SK-MEL-5 (cell line): ENCODE measurements around the gene TMEM131. TPM values are rescaled to one million over a fixed set of nuclear protein-coding genes. Genes with fewer than 3 reads are reported as not detected.
A peak's percentile ranks its signal among the peaks of the same experiment; 100 is the strongest.
"Not testable (repeated sequence)": the region's sequence is repeated elsewhere in the genome, so short reads cannot be mapped to it uniquely, and the experiment has no call there.

Source experiments
- DNase-seq: peaks from one replicate; pipeline ENCODE4 v3.0.0-alpha.2; 2016; ENCODE audit warnings: low read depth, low spot score
- in situ Hi-C: cut with HindIII; loops from 2 replicates; pipeline ENCODE4 v1.10.0; 2016; ENCODE audit warnings: low sequenced_read_pairs, high pct_unique_total_duplicates, low pct_unique_long_range_greater_than_20kb
- total RNA-seq: library from RNA; depleted of rRNA; stranded (reverse); fragments of >200 nt; shearing (Covaris generic); gene quantifications from 2 replicates; pipeline ENCODE4 v1.2.3, GENCODE V29; 2014

TMEM131 gene
- total RNA-seq, 1 experiment from 2014 or later = 11.6 TPM

DNA sequence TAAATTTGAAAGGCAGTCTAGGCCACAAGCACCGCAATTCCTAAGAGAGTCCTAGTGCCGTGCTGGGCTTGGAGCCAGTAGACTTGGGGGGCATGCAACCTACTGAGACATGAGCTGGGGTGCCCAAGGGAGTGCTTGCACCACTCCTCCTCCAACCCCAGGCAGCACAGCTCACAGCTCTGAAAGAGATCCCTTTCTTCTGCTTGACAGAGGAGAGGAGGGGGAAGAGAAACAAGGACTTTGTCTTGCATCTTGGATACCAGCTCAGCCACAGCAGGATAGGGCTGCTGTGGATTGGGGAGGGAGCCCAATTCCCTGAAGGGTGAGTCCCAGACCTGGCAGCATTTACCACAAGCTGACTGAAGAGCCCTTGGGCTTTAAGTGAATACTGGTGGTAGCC is 134.6 kb downstream of the TMEM131 start:
- no peak for DNase-seq
- in situ Hi-C loops = no loop called here

DNA sequence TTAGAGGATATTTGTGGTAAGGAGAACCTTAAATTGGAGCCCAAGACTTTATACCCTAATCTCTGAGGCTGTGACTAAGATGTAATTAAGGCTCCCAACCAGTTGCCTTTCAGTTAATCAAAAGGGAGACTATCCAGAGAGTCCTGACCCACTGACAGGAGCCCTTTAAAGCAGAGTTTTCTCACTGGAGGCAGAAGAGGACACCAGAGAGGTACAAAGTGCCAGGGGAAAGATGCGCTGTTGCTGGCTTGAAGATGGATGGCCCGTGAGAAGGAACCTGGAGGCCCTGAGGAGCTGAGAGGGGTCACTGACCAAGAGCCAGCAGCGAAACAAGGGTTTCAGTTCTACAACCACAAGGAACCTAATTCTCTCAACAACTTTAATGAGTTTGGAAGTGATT is 137.3 kb downstream of the TMEM131 start:
- in situ Hi-C loops = no loop called here
- DNase-seq = peak; percentile 79

DNA sequence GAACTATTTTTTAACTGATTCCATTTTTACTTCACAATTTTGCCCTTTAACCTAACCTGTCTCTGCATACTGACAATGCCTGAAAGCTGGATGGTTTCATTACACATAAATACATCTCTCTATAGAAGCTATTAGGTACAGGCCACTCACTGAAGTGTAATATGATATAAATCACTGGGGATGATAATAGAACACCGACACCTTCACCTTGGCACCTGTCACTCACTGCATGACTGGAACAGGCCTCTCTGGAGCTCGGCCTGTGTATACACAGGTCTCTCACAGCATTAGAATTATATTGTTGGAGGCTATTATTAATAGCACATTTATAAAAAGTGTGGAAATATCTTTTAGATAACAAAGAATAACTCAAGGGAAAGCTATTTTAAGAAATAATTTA is 138.2 kb downstream of the TMEM131 start:
- in situ Hi-C loops = no loop called here
- no peak for DNase-seq

DNA sequence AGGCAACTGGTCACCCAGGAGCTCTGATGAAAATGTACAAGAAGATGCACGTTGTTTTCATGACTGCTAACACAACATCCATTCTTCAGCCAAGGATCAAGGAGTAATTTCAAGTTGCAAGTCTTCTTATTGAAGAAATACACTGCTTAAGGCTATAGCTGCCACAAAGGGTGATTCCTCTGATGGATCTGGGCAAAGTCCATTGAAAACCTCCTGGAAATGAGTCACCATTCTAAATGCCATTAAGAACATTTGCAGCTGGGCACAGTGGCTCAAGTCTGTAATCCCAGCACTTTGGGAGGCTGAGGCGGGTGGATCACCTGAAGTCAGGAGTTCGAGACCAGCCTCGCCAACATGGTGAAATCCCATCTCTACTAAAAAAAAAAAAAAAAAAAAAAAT is 142.7 kb downstream of the TMEM131 start:
- in situ Hi-C loops = not testable (repeated sequence)
- DNase-seq = peak; percentile 75

DNA sequence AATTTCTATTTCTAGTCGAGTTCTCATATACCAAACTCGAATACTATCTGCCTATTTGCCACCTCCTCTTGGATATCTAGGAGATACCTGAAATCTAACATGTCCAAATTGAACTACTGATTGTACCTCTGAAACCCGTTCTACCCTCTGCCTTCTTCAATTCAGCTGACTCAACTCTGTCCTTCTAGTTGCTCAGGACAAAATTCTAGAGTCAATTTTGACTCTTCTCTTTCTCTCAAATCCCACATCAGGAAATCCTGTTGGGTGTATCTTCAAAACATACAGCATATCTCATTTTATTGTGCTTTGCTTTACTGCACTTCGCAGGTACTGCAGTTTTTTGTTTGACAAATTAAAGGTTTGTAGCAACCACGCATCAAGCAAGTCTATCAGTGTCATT is 144.6 kb downstream of the TMEM131 start:
- no peak for DNase-seq
- in situ Hi-C loops = no loop called here

DNA sequence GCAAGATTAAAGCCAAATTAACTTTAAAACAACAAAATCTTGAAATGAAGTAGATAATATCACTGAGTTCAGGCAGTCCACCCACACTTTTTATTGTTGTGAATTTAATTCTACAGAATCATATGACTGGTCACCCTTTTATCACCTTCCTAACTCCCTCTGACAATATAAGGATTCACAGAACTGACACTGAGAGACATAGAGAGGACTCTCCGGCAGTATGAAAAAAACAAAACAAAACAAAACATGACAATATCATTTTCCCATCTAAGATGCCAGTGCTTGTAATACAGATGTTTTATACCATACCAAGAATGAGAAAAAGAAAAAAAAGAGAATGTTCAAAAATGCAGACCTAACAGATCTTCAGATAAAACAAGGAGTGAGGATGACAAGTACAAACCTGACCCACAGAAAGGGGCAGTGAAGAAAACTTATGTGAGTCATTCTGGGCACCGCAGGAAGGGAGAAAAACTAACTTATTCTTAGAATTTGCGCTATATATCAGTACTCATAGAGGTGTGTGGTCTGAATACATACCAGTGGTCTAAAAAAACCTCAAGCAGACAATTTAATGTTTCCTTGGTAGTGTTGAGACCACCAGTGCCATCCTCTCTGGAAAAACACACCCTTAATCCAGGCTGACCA is 145.7 kb downstream of the TMEM131 start:
- in situ Hi-C loops = no loop called here
- DNase-seq = no peak

DNA sequence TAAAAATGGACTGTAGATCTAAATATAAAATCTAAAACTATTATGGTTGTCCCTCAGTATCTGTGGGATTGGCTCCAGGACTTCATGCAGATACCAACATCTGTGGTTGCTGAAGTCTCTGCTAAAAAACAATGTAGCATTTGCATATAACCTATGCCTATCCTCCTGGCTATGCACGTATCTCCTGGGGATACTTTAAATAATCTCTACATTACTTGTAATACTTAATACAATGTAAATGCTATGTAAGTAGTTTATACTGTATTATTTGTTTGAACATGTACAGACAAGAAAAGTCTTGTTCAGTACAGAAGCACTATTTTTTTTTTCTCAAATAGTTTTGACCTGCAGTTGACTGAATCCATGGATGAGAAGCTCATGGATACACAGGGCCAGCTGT is 147.4 kb downstream of the TMEM131 start:
- DNase-seq = no peak
- in situ Hi-C loops = no loop called here

DNA sequence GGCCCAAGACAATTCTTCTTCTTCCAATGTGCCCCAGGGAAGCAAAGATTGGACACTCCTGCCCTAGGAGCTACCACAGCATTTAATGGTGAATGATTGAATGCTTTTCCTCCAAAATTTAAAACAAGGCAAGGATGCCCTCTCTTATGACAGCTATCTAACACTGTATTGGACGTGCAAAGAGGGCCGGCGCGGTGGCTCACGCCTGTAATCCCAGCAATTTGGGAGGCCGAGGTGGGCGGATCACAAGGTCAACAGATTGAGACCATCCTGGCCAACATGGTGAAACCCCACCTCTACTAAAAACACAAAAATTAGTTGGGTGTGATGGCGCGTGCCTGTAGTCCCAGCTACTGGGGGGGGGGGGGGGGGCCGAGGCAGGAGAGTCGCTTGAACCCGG is 149.0 kb downstream of the TMEM131 start:
- DNase-seq, in situ Hi-C loops: not testable (repeated sequence)

DNA sequence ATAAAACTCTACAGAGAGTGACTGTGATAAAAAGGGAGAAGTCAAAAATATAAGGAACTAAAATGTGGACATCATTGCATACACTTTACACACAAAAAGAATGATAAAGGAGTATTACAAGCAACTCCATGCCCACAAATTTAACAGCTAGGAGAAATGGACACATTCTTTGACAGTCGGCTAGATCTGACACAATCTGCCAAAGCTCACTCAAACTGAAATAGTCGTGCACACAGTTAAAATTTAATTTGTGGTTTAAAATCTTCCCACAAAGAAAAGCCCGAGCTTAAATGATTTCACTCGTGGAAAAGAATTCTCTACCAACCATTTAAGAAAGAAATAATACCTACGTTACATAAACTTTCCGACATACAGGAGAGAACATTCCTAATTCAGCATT is 149.9 kb downstream of the TMEM131 start:
- no peak for DNase-seq
- in situ Hi-C loops = no loop called here

DNA sequence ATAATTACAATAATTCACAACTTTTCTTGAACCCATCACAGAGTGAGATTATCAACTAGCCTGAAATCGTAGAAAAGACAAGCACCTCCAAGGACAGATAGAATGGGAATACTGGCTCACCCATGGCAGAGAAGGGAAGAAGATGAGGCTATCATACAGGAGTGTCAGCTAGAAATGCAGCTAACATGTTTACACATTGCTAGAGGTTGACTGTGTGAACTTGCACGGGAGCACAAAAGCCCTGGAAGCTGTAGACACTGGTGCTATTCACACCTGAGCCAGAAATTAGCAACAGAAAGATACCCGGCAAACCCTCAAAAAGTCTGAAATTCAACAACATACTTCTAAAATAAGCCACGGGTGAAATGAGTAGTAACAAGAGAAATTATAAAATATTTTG is 150.6 kb downstream of the TMEM131 start:
- DNase-seq = no peak
- in situ Hi-C loops = no loop called here

DNA sequence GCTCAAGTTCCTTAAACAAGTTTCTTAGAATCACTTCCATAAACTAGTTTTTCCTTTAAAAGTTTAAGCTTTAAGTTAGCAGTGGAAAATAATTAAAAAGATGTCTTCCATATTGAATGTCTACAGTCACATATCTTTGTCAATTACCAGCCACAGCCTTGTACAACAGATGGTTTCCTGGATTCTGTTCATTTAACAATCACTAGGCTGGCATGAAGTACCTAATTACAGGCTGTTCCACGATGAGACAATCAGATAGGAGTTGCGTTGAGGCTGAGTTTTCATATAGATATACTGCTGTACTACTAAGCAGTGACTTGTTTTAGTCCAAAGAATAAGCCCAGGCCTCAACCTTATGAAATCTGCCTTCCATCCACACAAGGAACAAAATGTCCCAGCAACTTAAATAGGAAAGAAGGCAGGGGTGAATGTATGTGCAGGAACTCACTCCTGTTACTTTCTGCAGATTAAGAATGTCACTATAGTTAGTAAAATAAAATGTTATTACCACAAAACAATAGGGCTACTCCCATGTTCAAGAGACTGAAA is 151.4 kb downstream of the TMEM131 start:
- in situ Hi-C loops = no loop called here
- no peak for DNase-seq

DNA sequence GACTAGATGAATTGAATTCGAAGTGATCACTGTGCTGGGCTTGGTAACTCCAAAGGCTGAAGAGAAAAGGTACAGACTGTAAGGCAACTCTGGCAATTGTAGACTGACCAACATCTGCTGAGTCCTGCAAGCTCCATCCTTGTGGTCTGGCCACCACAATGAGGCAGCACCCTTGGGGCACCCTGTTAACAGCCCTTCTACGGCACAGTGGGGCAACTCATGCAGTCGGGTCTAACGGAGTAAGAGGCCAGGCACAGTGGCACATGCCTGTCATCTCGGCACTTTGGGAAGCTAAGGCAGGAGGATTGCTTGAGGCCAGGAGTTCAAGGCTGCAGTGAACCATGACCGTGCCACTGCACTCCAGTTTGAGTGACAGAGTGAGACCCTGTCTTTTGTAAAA is 155.6 kb downstream of the TMEM131 start:
- in situ Hi-C loops = no loop called here
- DNase-seq = no peak

DNA sequence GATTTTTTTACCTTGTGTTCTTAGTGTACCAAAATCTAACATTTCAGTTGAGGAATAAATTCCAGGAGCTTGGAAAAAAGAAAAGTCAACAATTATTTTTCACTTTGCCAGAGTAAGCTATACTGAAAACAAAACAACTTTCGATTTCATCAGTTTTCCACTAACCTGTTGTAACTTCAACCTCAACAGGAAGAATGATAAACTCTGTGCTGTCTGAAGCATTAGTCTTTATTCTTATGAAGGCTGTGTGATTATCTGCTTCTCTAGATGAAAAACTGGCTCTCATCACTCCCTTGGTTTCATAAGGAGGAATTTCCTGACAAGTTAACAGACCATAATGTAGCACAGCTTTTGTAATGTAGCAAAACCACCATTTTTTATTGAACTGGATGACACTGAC is 161.1 kb downstream of the TMEM131 start:
- no peak for DNase-seq
- in situ Hi-C loops = no loop called here

DNA sequence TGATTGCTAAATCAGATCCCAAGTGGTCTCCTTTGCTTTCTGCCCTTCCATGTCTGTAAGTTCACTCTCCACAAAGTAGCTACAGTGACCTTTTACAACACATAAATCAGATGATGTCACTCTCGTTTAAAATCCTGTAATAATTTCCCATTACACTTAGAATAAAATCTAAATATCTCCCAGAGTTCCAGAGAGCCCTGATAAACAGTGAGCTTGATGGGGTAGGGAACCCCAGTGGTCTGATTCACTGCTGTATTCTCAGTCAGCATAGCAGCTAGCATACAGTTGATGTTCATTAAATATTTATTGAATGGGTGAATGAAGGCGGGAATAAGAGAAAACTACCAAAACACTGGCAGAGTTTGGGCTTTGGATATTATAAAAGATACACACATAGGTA is 164.6 kb downstream of the TMEM131 start:
- in situ Hi-C loops = no loop called here
- DNase-seq = no peak

DNA sequence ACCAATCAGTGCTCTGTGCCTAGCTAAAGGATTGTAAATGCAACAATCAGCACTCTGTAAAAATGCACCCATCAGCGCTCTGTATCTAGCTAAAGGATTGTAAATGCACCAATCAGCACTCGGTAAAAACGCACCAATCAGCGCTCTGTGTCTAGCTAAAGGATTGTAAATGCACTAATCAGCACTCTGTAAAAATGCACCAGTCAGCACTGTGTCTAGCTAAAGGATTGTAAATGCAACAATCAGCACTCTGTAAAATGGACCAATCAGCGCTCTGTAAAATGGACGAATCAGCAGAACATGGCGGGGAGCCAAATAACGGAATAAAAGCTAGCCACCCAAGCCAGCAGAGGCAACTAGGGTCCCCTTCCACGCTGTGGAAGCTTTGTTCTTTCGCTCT is 166.5 kb downstream of the TMEM131 start:
- DNase-seq, in situ Hi-C loops: not testable (repeated sequence)

DNA sequence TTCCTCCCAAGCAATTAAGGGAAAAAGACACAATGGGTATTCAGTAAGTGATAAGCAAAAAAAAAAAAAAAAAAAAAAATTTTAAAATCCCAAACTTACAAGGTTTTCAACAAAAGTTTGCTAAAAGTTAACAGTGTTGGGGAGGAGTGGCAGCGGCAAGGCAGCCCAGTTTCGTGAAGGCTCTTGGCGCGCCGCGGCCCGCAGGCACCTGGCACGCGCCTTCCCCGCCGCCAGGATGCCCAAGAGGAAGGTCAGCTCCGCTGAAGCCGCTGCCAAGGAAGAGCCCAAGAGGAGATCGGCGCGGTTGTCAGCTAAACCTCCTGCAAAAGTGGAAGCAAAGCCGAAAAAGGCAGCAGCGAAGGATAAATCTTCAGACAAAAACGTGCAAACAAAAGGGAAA is 168.7 kb downstream of the TMEM131 start:
- DNase-seq, in situ Hi-C loops: not testable (repeated sequence)

DNA sequence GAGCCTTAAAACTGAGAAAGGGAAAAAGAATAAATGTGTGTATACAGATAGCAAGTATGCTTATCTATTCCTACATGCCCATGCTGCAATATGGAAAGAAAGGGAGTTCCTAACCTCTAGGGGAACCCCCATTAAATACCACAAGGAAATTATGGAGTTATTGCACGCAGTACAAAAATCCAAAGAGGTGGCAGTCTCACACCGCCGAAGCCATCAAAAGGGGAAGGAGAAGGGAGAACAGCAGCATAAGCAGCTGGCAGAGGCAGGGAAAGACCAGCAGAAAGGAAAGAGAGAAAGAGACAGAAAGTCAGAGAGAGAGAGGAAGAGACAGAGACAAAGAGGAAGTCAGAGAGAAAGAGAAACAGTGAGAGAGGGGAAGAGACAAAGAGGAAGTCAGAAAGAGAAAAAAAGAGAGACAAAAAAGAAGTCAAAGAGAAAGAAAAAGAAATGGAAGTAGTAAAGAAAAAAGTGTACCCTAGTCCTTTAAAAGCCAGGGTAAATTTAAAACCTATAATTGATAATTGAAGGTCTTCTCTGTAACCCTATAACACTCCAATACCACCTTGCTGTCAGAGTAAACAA is 169.4 kb downstream of the TMEM131 start:
- in situ Hi-C loops, DNase-seq: not testable (repeated sequence)

DNA sequence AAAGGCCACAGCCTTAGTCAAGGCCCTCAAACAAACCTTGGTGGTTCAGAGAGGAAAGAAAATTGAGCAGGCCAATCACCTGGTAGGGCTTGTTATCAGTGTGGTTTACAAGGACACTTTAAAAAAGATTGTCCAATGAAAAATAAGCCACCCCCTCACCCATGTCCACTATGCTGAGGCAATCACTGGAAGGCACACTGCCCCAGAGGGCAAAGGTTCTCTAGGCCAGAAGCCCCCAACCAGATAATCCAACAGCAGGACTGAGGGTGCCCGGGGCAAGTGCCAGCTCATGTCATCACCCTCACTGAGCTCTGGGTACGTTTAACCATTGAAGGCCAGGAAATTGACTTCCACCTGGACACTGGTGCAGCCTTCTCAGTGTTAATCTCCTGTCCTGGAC is 171.7 kb downstream of the TMEM131 start:
- in situ Hi-C loops, DNase-seq: not testable (repeated sequence)

DNA sequence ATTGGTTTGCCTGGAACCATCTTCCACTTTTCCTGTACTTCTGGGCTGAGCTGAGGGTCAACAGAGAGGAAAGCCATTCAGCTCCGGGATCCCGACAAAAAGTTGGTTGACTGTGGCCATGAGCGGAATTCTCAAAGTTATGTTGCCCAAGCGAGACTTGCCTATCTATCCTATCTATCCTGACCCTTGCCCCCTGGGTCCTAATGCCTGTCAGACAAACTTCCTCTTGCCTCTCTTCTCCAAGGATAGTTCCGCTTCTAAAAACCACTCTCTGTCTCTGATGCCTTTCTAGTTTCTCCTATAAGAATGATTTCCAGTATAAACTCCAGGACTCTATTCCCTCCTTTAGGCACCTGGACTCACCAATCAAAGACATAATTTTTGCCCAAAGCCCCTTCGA is 173.9 kb downstream of the TMEM131 start:
- DNase-seq, in situ Hi-C loops: not testable (repeated sequence)
